GM18508 (cell line): ENCODE results near the gene FREY1.

Experiments used
- ATAC-seq: cut with Tn5 transposase; IDR thresholded peaks from one replicate; pipeline ENCODE4 v1.9.1; 2021; ENCODE audit warnings: moderate number of reproducible peaks; ENCODE audit not compliant: insufficient read depth, unreplicated experiment

The FREY1 gene

GRCh38 chr11:45877845-45878244, 29.2 kb downstream of the FREY1 start:
- no peak for ATAC-seq

- ATAC-seq, result no peak
Measured at GRCh38 chr11:45877221-45877620, 29.9 kb downstream of the FREY1 start.

GRCh38 chr11:45876401-45876800, 30.7 kb downstream of the FREY1 start:
- ATAC-seq, result no peak

- ATAC-seq, result no peak
Measured at GRCh38 chr11:45872651-45873356, 34.3 kb downstream of the FREY1 start.

- ATAC-seq, result no peak
Measured at GRCh38 chr11:45871638-45872037, 35.4 kb downstream of the FREY1 start.

GRCh38 chr11:45870706-45871105, 36.4 kb downstream of the FREY1 start:
- ATAC-seq, result no peak

- ATAC-seq, result no peak
Measured at GRCh38 chr11:45869551-45869950, 37.5 kb downstream of the FREY1 start.

- no peak for ATAC-seq
Measured at GRCh38 chr11:45864041-45864440, 43.0 kb downstream of the FREY1 start.

GRCh38 chr11:45860764-45861510, 46.1 kb downstream of the FREY1 start:
- ATAC-seq, result no peak

- no peak for ATAC-seq
Measured at GRCh38 chr11:45860348-45860747, 46.7 kb downstream of the FREY1 start.

- ATAC-seq, result no peak
Measured at GRCh38 chr11:45859661-45860140, 47.4 kb downstream of the FREY1 start.

GRCh38 chr11:45858751-45859398, 48.2 kb downstream of the FREY1 start:
- ATAC-seq, result no peak

- ATAC-seq, result no peak
Measured at GRCh38 chr11:45857961-45858474, 49.1 kb downstream of the FREY1 start.
